Measurements from ENCODE around the gene CITED2. TPM values are rescaled to one million over a fixed set of nuclear protein-coding genes. Genes with fewer than 3 reads are reported as not detected.

The CITED2 gene
- total and polyA plus RNA-seq, 12 donors = 21.3 to 433 (median 225) TPM

DNA sequence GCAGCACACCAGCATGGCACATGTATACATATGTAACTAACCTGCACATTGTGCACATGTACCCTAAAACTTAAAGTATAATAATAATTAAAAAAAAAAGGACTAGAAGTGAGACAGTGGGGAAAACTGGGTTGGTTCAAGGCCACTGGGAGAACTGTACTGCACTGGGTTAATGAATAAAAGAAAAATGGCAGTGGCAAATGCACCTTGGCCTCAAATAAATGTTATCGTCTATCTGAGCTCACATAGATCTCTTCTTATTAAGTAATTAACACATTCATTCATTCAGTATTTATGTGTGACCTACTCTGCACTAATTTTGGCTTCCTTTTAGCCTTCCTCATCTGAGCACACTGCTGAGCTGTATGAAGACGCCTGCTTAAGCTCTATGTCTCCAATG is 17.5 kb downstream of the CITED2 start:
- no peak for DNase-seq
- no peak overlapping the region for H3K27ac ChIP-seq
- intact Hi-C loops (cut with DNase I) = no loop called here
- H3K36me3 ChIP-seq (replicated peaks in 1 of 2) = no peaks in the 10 kb centered on the region
- no peaks in the 10 kb centered on the region for H3K9me3 ChIP-seq (replicated peaks in 1 of 3)
- no peaks in the 10 kb centered on the region for H3K4me1 ChIP-seq (replicated peaks in 1 of 2)
- no peak overlapping the region for H3K4me3 ChIP-seq
- 86 to 94% (median 91%) methylated on average over 2 of the region's 2 CpGs for whole genome bisulfite sequencing, 4 donors
- H3K27me3 ChIP-seq = no peaks in the 10 kb centered on the region
- TF ChIP-seq POLR2A (IDR thresholded peaks at IDR 0.05) = no peak
- TF ChIP-seq CTCF (IDR thresholded peaks at IDR 0.05) = no peak

DNA sequence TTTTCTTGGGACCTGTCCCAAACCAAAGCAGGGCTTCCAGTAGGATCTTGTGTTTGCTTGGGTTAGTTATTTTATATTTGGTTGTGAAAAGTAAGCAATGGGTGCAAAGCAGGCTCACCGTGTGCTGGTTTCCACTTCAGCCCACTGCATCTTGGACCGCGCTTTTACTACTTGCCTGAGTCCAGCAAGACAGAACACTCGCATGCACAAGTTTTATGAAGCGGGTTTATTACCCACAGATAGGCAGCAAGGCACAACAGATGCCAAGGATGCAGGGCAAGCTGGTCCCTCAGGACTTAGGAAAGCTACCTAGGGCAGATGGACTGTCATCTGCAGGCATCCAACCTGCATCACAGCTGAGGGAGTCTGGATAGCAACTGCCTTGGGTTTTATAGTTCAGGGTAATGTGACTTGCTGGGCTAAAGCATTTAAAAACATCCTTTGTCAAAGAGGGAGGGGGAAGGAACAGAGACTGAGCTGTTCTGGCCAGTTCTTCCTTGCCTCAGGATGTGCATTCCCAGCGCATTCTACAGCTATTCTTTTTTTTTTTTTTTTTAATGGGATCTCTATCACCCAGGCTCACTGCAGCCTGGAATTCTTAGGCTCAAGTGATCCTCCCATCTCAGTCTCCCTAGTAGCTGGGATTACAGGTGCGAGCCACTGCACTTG is 18.5 kb downstream of the CITED2 start:
- intact Hi-C loops (cut with DNase I) = no loop called here
- TF ChIP-seq POLR2A (IDR thresholded peaks at IDR 0.05) (no peak), CTCF (IDR thresholded peaks at IDR 0.05) (no peak)
- Histone ChIP-seq H3K27ac (no peak overlapping the region), H3K36me3 (replicated peaks in 1 of 2) (no peaks in the 10 kb centered on the region), H3K27me3 (no peaks in the 10 kb centered on the region), H3K4me1 (replicated peaks in 1 of 2) (no peaks in the 10 kb centered on the region), H3K4me3 (no peak overlapping the region), H3K9me3 (replicated peaks in 1 of 3) (no peaks in the 10 kb centered on the region)
- 90 to 95% (median 93%) methylated on average over 7 of the region's 7 CpGs for WGBS, 4 donors
- no peak for DNase-seq

DNA sequence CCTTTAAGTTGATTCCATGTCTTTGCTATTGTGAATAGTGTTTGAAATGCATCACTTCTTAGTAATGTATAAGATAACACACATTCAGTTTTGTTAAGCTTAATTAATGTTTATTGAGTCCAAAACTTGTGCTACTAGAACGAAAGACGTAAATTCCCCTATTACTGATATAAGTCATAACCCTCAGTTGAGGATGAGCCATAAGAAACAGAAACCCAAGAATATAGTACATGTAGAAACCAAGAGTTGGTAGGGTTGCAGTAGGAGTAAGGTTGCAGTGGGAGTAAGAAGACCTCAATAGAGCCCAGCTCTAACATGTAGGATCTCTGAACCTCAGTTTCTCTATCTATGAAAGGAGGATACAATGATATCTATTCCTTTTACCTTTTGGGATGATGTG is 19.3 kb downstream of the CITED2 start:
- no peaks in the 10 kb centered on the region for H3K4me1 ChIP-seq (replicated peaks in 1 of 2)
- TF ChIP-seq CTCF (IDR thresholded peaks at IDR 0.05) (no peak), POLR2A (IDR thresholded peaks at IDR 0.05) (no peak)
- intact Hi-C loops (cut with DNase I) = no loop called here
- no peaks in the 10 kb centered on the region for H3K27me3 ChIP-seq
- H3K9me3 ChIP-seq (replicated peaks in 1 of 3) = no peaks in the 10 kb centered on the region
- no peak for DNase-seq
- no peak overlapping the region for H3K27ac ChIP-seq
- 81 to 90% (median 85%) methylated on average over 2 of the region's 2 CpGs for WGBS, 4 donors
- no peak overlapping the region for H3K4me3 ChIP-seq
- no peaks in the 10 kb centered on the region for H3K36me3 ChIP-seq (replicated peaks in 1 of 2)

- H3K27ac ChIP-seq = no peak overlapping the region
- no peak for TF ChIP-seq POLR2A (IDR thresholded peaks at IDR 0.05)
- no peak for TF ChIP-seq CTCF (IDR thresholded peaks at IDR 0.05)
- intact Hi-C loops (cut with DNase I) = no loop called here
Observed at GRCh38 chr6:139354189-139354588, 20.3 kb downstream of the CITED2 start.

More at GRCh38 chr6:139354189-139354588, 20.3 kb downstream of the CITED2 start:
- DNase-seq = no peak
- H3K9me3 ChIP-seq (replicated peaks in 1 of 3) = no peaks in the 10 kb centered on the region
- no peak overlapping the region for H3K4me3 ChIP-seq
- no peaks in the 10 kb centered on the region for H3K4me1 ChIP-seq (replicated peaks in 1 of 2)
- H3K36me3 ChIP-seq (replicated peaks in 1 of 2) = no peaks in the 10 kb centered on the region
- WGBS, 4 donors = 52 to 71% (median 67%) methylated on average over 4 of the region's 4 CpGs
- no peaks in the 10 kb centered on the region for H3K27me3 ChIP-seq

Measured in adrenal gland (tissue), 12 donors.